ENCODE results near the gene SEMA4B. TPM values are rescaled to one million over a fixed set of nuclear protein-coding genes. Genes with fewer than 3 reads are reported as not detected.
A peak's percentile ranks its signal among the peaks of the same experiment; 100 is the strongest.

SEMA4B gene
- polyA plus RNA-seq, 3 donors: 13.2 to 65.0 (median 22.0) TPM

GRCh38 chr15:90225504-90226234 lies 24.5 kb downstream of the SEMA4B start:
- intact Hi-C loops (cut with micrococcal nuclease): no loop called here
- H3K27me3 Mint-ChIP-seq (ENCODE audit: low read depth in 3 of 3): no peaks in the 10 kb centered on the region
- peak overlapping the region in 1 of 7 donors; percentile 19 for H3K27ac Mint-ChIP-seq
- no peak for TF ChIP-seq CTCF (IDR thresholded peaks at IDR 0.05)
- Histone ChIP-seq H3K27me3 (ENCODE audit: control insufficient read depth in 2 of 2, insufficient read depth in 2 of 2, low read length in 2 of 2) (no peaks in the 10 kb centered on the region), H3K4me1 (ENCODE audit: control insufficient read depth in 1 of 2, insufficient read depth in 2 of 2, low read length in 2 of 2) (peaks cover 8% of the 10 kb centered on the region in 2 donors), H3K27ac (ENCODE audit: low read depth in 1 of 2, low read length in 2 of 2) (no peak overlapping the region), H2AFZ (ENCODE audit: insufficient read depth, low read depth, low read length, poor library complexity, severe bottlenecking) (no peak overlapping the region), H3K9ac (ENCODE audit: insufficient read depth, low read length, poor library complexity, severe bottlenecking) (no peak overlapping the region), H3K36me3 (replicated peaks in 1 of 2; ENCODE audit: control insufficient read depth in 1 of 2, insufficient read depth in 2 of 2, low read length in 2 of 2) (peaks cover 92 to 94% of the 10 kb centered on the region in 2 donors), H3K4me2 (replicated peaks; ENCODE audit: extremely low read depth, low read length, poor library complexity, severe bottlenecking) (no peak overlapping the region), H3K79me2 (ENCODE audit: insufficient read depth, low read length) (peaks cover 8% of the 10 kb centered on the region), H4K20me1 (ENCODE audit: insufficient read depth, low read length) (peaks cover 76% of the 10 kb centered on the region), H3K9me3 (replicated peaks in 1 of 2; ENCODE audit: control insufficient read depth in 1 of 2, insufficient read depth in 1 of 2, low read length in 2 of 2) (no peaks in the 10 kb centered on the region), H3K4me3 (replicated peaks in 1 of 3; ENCODE audit: low read depth in 2 of 3, low read length in 3 of 3) (no peak overlapping the region)
- H3K36me3 Mint-ChIP-seq: peaks cover 84 to 98% of the 10 kb centered on the region in 2 donors
- no peak overlapping the region for H3K4me3 Mint-ChIP-seq
- no peak for DNase-seq
- WGBS (ENCODE audit: insufficient coverage): 97% methylated on average over 13 of the region's 18 CpGs
- peaks cover 7% of the 10 kb centered on the region for H3K4me1 Mint-ChIP-seq
- H3K9me3 Mint-ChIP-seq: peaks cover 0 to 1% (median 0%) of the 10 kb centered on the region in 7 donors

- Histone ChIP-seq H3K27ac (ENCODE audit: low read depth in 1 of 2, low read length in 2 of 2) (no peak overlapping the region), H3K27me3 (ENCODE audit: control insufficient read depth in 2 of 2, insufficient read depth in 2 of 2, low read length in 2 of 2) (no peaks in the 10 kb centered on the region), H3K4me1 (ENCODE audit: control insufficient read depth in 1 of 2, insufficient read depth in 2 of 2, low read length in 2 of 2) (peaks cover 24 to 25% of the 10 kb centered on the region in 2 donors), H3K36me3 (replicated peaks in 1 of 2; ENCODE audit: control insufficient read depth in 1 of 2, insufficient read depth in 2 of 2, low read length in 2 of 2) (peaks cover 82 to 83% of the 10 kb centered on the region in 2 donors), H3K9ac (ENCODE audit: insufficient read depth, low read length, poor library complexity, severe bottlenecking) (no peak overlapping the region), H3K4me2 (replicated peaks; ENCODE audit: extremely low read depth, low read length, poor library complexity, severe bottlenecking) (no peak overlapping the region), H3K9me3 (replicated peaks in 1 of 2; ENCODE audit: control insufficient read depth in 1 of 2, insufficient read depth in 1 of 2, low read length in 2 of 2) (no peaks in the 10 kb centered on the region), H3K4me3 (replicated peaks in 1 of 3; ENCODE audit: low read depth in 2 of 3, low read length in 3 of 3) (no peak overlapping the region), H2AFZ (ENCODE audit: insufficient read depth, low read depth, low read length, poor library complexity, severe bottlenecking) (no peak overlapping the region), H4K20me1 (ENCODE audit: insufficient read depth, low read length) (peaks cover 68% of the 10 kb centered on the region), H3K79me2 (ENCODE audit: insufficient read depth, low read length) (peaks cover 16% of the 10 kb centered on the region)
- Mint-ChIP-seq H3K27me3 (ENCODE audit: low read depth in 3 of 3) (no peaks in the 10 kb centered on the region), H3K4me1 (peaks cover 24% of the 10 kb centered on the region), H3K4me3 (no peak overlapping the region), H3K27ac (peak overlapping the region in 1 of 7 donors; percentile 21), H3K36me3 (peaks cover 79 to 91% of the 10 kb centered on the region in 2 donors), H3K9me3 (peaks cover 0 to 1% (median 0%) of the 10 kb centered on the region in 7 donors)
- intact Hi-C loops (cut with micrococcal nuclease): no loop called here
- WGBS (ENCODE audit: insufficient coverage): 92% methylated on average over 2 of the region's 7 CpGs
- no peak for TF ChIP-seq CTCF (IDR thresholded peaks at IDR 0.05)
- no peak for DNase-seq
Measured at GRCh38 chr15:90227336-90227735, 26.2 kb downstream of the SEMA4B start.
